Mammary epithelial cell (primary cell): Measurements from ENCODE around the gene MDH1.

ENCODE experiments used
- EZH2 ChIP-seq: IDR thresholded peaks from 2 replicates; pipeline ENCODE4 v1.6.1; 2012; ENCODE audit warnings: low read length, inconsistent platforms, borderline replicate concordance
- TF ChIP-seq, protein P1 (sequence below), 2 donors: IDR thresholded peaks in 1 of 2; conservative IDR thresholded peaks in 1 of 2; 2 replicates each; pipeline ENCODE4 v1.5.1; 2011 to 2012; ENCODE audit warnings: inconsistent platforms in 2 of 2, low read length in 2 of 2, mild to moderate bottlenecking in 2 of 2, control low read depth in 1 of 2, low read depth in 1 of 2; ENCODE audit not compliant: insufficient read depth in 1 of 2; ENCODE audit errors: extremely low read depth in 1 of 2

DNA sequence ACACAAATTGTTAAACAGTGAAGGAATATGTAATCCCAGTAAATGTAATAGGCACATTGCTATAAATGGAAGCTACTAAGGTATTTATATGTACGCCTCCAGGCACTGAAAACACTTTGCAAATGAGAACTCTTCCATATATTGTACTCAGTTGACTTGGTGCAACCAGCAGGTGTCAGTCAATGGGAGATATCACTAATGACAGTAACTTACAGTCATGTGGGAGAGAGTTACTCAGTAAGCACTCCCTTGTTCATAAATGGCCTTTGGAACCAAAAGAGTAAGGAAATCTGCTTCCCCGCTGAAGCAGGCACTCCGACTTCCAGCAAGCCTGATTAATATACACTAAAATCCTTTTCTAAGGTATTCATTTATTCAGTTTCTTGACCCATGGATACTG lies 5.9 kb downstream of the MDH1 start:
- TF ChIP-seq, protein P1, sequence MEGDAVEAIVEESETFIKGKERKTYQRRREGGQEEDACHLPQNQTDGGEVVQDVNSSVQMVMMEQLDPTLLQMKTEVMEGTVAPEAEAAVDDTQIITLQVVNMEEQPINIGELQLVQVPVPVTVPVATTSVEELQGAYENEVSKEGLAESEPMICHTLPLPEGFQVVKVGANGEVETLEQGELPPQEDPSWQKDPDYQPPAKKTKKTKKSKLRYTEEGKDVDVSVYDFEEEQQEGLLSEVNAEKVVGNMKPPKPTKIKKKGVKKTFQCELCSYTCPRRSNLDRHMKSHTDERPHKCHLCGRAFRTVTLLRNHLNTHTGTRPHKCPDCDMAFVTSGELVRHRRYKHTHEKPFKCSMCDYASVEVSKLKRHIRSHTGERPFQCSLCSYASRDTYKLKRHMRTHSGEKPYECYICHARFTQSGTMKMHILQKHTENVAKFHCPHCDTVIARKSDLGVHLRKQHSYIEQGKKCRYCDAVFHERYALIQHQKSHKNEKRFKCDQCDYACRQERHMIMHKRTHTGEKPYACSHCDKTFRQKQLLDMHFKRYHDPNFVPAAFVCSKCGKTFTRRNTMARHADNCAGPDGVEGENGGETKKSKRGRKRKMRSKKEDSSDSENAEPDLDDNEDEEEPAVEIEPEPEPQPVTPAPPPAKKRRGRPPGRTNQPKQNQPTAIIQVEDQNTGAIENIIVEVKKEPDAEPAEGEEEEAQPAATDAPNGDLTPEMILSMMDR (conservative IDR thresholded peaks at IDR 0.05 in 1 of 2, IDR thresholded peaks at IDR 0.05 in 1 of 2; ENCODE audit: extremely low read depth in 1 of 2, insufficient read depth in 1 of 2, low read depth in 1 of 2, low read length in 2 of 2): peak in 1 of 2 donors; percentile 7
- no peak for TF ChIP-seq EZH2
